Femur (tissue), 1 donor: ENCODE measurements around the gene ROBO2.
"Not testable (repeated sequence)": the region's sequence is repeated elsewhere in the genome, so short reads cannot be mapped to it uniquely, and the experiment has no call there.

Experiments
- DNase-seq: peaks from one replicate; pipeline ENCODE4 v3.0.0-alpha.2; 2017

ROBO2 gene

DNA sequence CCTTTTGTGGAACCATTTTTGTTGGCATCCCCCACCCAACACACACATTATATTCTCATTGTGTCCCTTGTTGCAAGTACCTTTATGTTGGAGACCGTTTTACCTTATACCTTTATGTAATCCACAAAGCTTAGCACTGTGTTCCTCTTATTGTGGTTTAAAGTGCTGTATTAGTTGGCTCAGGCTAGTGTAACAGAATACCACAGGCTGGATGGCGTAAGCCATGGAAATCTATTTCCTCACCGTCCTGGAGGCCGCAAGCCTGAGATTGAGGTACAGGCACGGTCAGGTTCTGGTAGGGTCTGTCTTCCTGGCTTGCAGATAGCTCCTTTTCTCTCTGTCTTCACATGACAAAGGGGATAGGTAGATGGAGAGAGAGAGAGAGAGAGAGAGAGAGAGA lies 302.8 kb downstream of the ROBO2 start:
- DNase-seq = no peak

DNA sequence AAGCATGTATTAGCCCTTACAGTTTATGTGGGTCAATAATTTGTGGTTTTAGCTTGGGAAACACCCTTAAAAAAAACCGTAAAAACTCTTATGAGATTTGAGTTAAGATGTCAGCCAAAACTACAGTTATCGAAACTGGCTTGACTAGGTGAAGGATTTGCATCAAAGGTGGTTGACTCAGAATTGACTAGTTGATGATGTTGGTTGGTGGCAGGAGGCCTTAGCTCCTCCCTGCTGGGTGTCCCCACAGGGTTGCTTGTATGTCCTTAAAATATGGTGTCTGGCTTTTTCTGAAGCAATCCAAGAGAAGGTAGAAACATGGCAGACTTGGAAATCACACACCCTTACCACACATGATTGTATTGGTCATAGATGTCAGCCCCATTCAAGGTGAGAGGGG lies 305.1 kb downstream of the ROBO2 start:
- no peak for DNase-seq

DNA sequence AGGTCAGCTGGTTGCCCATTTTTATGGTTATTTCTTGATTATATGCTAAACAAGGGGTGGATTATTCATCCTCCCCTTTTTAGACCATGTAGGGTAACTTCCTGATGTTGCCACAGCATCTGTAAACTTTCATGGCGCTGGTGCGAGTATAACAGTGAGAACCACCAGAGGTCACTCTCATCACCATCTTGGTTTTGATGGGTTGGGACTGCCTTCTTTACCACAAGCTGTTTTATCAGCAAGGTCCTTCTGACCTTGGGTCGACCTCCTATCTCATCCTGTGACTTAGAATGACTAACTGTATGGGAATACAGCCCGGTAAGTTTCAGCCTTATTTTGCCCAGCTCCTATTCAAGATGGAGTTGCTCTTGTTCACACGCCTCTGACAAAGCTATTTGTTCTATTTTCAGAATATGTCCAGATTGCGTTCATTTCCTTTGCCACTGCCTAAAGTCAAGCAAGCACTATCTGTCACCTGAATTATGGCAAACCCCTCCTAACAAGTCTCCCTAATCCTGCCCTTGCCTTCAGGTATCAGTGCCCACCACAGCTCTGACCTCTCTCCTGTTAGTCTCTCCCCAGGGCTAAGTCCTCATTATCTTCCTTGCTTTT lies 308.5 kb downstream of the ROBO2 start:
- no peak for DNase-seq

DNA sequence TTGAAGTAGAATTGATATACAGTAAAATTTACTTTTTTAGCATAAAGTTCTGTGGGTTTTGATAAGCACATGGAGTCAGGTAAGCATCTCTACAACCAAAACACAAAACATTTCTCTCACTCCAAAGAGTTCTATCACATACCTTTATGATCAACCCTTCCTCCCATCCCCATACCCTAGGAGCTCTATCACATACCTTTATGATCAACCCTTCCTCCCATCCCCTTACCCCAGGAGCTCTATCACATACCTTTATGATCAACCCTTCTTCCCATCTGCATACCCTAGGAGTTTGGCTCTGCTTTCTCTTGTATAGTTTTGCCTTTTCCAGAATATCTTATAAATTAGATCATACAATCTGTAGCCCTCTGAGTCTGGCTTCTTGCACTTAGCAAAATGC lies 315.1 kb downstream of the ROBO2 start:
- no peak for DNase-seq

GRCh38 chr3:77362936-77363335 lies 323.0 kb downstream of the ROBO2 start:
- no peak for DNase-seq

DNA sequence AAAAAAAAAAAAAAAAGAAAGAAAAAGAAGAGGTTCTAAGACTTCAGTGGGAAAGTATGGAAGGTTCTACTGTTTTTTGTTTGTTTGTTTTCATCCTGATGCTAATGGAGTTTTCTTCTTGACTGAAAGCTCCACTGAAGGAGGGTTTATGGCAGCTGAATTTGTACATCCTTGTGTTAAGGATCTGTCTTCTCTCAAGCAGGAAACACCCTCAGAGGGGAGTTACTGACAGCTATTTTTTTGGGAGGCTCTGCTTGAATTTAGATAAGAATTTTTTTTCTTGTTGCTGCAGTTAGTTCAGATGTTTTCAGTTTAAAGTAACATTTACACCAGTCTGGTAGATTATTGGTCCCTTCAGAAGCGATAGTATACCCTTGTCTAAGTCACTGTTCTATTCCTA lies 325.3 kb downstream of the ROBO2 start:
- DNase-seq = no peak

DNA sequence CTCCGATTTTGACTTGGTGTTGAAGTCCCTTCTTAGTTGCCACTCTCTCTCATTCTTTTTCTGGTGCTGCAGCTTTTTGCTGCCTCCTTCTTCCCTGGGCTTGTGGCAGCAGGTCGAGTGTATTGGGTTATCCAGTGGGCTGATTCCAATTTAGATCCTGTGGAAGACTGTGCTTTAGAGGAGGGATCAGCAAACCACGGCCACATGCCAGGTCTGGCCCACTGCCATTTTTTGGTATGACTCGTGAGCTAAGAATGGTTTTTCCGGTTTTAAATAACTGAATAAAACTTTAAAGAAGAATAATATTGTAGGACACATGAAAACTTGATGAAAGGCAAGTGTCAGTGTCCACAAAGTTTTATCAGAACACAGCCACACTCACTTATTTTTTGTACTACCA lies 330.5 kb downstream of the ROBO2 start:
- peak; percentile 34 for DNase-seq

GRCh38 chr3:77372018-77372417 lies 332.1 kb downstream of the ROBO2 start:
- DNase-seq = no peak

DNA sequence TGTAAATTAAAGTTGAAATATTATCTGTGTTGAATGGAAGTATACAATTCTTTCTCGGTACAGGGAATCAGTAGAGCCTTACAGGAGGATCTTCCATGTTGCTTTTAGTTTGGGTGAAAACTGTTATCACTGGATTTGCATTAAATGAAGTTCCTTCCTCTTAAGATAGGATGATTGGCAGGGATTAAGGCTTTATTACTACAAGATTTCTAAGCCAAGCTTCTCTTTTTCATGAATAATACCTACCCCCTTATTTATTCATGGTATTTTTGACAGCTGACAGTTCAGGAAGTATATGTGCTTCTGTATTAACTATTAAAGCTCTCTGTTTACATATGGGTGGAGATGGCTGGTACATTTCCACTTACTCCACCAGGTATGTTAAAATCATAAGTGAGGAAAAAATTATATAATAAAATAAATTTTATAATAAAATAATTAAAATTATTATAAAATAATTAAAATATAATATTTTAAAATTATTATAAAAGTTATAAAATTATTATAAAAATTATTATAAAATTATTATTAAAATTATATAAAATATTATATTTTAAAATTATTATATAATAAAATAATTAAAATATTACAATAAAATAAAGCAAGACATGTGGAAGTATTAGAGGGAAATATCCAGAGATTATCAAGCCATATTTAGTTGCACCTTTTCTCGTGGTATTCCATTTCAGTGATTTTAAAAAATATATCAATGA lies 332.9 kb downstream of the ROBO2 start:
- DNase-seq = no peak

DNA sequence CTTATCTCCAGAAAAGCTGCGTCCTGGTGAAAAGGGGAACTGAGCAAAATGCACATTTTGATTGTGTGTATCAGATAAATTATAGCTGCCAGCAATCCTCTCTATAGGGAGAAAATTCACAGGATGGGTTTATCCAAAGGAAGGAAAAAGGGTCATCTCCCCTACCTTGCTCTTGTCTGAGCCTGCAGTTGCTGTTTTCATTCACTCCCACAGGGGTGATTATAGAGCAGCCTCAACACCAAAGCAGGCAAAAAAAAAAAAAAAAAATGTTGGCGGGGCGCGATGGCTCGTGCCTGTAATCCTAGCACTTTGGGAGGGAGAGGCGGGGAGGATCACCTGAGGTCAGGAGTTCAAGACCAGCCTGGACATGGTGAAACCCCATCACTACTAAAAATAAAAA lies 333.7 kb downstream of the ROBO2 start:
- no peak for DNase-seq

DNA sequence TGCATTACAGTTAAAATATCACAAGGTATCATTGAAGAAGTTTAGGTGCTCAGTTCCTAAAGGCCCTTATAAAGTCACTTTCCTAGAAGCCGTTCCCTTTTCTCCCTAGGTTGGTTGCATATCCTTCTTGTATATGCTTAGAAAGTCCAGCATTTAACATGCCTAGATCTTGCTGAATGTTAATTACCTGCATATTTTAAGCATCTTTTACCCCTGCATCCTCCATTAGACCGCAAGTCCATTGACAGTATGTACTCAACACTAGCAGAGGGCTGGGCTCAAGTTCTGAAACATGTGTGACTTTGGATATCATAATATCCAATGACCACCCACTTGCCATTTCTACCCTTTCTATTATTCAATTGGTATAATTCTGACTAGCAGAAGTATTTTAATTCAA lies 336.6 kb downstream of the ROBO2 start:
- no peak for DNase-seq

- no peak for DNase-seq
Observed at GRCh38 chr3:77377717-77378116, 337.8 kb downstream of the ROBO2 start.

DNA sequence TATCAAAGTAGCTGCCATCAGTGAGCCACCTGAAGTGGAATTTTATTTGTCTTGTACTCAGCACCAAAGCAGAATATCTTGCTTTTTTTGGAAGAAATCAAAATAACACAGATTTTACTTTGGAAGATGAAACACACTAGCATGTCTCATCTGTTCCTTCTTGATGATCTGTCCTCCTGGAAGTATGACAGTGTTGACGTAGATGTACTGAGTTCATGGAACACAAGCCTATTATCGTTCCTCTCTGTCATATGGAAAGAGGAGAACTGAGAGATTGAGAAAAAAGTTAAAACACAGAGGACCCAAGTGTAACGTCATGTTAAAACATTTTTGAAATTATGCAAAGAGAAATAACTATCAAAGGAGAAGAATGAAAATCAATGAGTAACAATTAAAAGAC lies 340.2 kb downstream of the ROBO2 start:
- no peak for DNase-seq

DNA sequence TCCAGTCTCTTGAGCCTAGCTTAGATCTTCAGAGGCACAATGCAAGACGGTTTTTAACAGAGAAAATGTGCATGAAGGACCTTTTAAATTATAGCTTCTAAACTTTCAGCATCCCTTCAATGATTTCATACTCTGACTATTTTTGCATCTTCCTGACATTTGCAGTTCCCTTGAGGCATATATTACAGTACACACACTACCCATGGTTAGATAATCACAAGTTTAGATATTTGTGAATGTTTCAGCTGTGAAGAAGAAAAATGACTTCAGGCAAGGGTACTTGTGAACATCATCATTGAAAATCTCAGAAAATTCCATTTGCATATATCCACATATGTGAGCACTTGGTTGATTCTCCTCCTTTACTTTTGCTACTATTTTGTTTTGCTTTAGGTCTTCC lies 341.5 kb downstream of the ROBO2 start:
- no peak for DNase-seq

- no peak for DNase-seq
Observed at GRCh38 chr3:77392181-77392580, 352.3 kb downstream of the ROBO2 start.

DNA sequence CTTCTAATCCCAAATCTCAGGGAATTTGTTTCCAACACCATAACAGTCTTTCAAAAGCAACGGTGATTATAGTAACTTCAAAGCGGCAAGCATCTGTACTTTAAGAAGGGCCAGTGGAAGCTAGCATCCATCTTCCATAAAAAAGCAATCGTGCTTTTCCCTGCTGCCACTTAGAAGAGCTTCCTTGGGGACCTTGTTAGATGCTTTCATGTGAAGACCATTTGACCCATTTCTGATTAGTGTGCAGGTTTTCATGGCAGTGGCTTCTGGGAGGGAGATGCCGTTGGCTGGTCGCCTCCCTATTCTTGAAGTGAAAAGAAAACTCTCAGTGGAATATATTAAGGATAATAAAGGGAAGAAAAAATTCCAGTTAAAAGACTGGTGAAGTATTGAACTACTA lies 354.1 kb downstream of the ROBO2 start:
- DNase-seq = no peak

DNA sequence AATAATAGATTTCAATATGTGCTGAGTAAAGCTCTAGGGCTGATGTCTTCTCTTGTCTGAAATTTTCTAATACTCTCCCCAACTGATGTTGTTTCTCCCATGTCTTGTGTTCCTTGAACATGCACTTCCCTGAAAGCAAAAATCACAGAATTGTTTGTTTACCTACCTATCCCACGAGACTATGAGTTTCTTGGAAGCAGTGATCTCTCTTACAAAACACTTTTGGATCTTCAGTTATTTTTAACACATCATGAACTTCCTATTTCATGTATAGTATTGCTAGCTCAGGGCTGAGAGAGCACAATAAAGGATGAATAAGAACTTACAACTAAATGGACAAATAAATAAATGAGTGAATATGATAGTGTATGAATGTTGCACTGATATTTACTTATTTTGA lies 365.0 kb downstream of the ROBO2 start:
- DNase-seq = no peak

DNA sequence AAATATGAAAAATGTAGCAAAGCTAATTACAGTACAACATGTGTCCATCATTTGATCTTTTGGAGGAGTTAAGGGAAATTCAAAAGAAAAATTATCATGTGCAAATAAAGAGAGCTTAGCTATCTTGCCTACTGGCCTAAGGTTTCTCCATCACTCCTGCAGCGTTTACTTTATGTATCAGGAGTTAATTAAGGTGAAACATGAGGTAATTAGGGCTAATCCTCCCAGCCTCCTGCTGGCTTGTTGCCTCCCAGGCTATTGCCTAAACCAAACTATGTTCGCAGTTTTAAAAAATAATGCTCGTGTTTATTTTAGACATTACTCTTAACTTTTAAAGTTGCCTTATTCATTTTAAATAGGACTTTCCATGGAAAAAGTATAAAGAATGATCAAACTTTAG lies 367.5 kb downstream of the ROBO2 start:
- DNase-seq = no peak

- not testable (repeated sequence) for DNase-seq
Observed at GRCh38 chr3:77410334-77410733, 370.4 kb downstream of the ROBO2 start.

GRCh38 chr3:77411334-77411733 lies 371.4 kb downstream of the ROBO2 start:
- no peak for DNase-seq

DNA sequence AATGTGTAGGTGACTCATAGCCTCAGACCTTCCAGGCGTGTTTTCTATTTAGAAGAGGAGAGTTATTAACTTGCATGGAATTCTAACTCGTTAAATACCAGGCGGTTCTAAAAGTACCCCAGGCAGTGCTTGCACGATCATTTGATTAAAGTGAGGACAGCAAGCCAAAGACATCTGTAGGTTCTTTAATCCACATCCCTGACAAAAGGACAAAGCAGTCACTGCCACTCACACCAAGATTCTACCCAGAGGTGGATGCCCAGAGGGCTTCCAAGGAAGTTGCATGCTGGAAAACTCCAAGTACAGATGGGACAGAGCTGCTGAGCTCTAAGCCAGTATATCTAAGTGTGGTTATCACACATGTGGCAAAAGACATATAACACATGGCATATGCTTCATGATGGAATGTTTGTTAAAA lies 372.1 kb downstream of the ROBO2 start:
- DNase-seq = no peak

DNA sequence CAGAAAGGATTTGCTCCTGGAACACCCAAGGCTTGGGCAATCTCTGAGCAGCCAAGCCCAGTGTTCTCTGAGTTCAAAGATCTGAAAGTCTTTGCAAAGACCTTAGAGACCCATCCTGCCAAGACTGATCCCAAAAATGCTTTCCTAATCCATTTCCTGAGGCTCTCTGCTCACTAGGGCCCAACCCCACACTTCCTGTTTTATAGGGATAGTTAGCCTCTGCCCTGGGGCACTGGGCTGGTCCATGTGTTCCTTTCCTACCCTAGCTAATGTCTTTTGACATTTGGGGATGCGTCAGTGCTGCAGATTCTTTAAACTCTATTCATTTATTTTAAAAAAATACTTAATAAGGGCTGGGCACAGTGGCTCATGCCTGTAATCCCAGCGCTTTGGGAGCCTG lies 372.7 kb downstream of the ROBO2 start:
- no peak for DNase-seq

GRCh38 chr3:77414881-77415280 lies 375.0 kb downstream of the ROBO2 start:
- no peak for DNase-seq

DNA sequence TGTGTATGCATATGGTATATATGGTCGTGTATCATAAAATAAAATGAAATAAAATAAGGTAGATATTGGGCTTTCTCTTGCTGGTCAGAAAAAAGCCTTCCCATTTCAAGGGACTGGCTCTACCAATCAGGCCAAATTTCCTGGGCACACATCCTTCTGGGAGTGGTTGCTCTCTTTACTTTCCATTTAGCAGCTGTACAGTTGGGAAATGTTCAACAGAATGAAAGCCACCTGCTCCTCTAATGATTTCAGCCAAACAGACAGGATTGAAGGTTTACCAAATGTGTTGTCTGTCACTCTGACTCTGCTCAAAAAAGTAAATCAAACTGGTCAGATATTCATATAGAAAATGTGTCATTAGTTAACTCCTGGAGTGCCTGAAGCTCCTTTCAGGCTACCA lies 380.4 kb downstream of the ROBO2 start:
- DNase-seq = no peak

DNA sequence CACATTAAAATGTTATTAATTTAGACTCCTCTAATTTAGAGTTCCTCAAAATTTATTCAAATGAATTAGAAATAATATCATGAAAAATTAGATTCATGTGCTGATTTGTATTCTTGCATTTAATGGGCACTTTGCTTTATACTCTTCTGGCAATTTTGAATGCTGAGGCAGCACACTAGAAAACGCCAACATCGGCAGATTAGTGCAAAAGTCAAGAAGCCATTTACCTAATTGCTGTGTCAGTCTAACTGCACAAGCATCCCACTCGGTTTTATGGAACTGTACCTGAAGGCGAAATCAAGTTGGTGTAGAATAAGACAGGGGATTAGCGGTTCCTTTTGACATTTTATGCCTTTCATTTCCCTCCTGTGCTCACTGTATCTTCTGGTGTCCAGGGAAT lies 382.0 kb downstream of the ROBO2 start:
- DNase-seq = no peak
